WTC11 (cell line): ENCODE measurements around the gene B3GAT2. TPM values are rescaled to one million over a fixed set of nuclear protein-coding genes. Genes with fewer than 3 reads are reported as not detected.

Source experiments
- ATAC-seq: fragments of 200-7000 bp; cut with Tn5 transposase; 2 replicates; pipeline ENCODE4 v1.10.0; 2021; ENCODE audit warnings: mild to moderate bottlenecking, moderate library complexity
- CTCF ChIA-PET: fragments of 300-600 bp; sonication (Branson Sonifier 250); formaldehyde crosslinking; loops from one replicate; lab custom pipeline; 2021; ENCODE audit warnings: antibody characterized with exemption; lab: Charles Lee
- POLR2A ChIA-PET: fragments of 350-600 bp; sonication (Branson Sonifier 250); formaldehyde crosslinking; loops from one replicate; lab custom pipeline; 2021; ENCODE audit warnings: antibody characterized with exemption; lab: Charles Lee
- DNase-seq: peaks from one replicate; pipeline ENCODE4 v3.0.0; 2021; ENCODE audit warnings: low spot score
- H3K27ac Mint-ChIP-seq: 2 replicates; pipeline ENCODE4 v1.8.0; 2021; ENCODE audit warnings: mixed read lengths
- H3K27me3 Mint-ChIP-seq: 2 replicates; pipeline ENCODE4 v1.8.0; 2021; ENCODE audit warnings: low read depth, mild to moderate bottlenecking, moderate library complexity, mixed read lengths
- H3K36me3 Mint-ChIP-seq: 2 replicates; pipeline ENCODE4 v1.8.0; 2021; ENCODE audit warnings: mixed read lengths
- H3K4me1 Mint-ChIP-seq: 2 replicates; pipeline ENCODE4 v1.8.0; 2022; ENCODE audit warnings: mixed read lengths
- H3K4me3 Mint-ChIP-seq: 2 replicates; pipeline ENCODE4 v1.8.0; 2021; ENCODE audit warnings: mild to moderate bottlenecking, moderate library complexity, mixed read lengths
- H3K9me3 Mint-ChIP-seq: 2 replicates; pipeline ENCODE4 v1.8.0; 2021; ENCODE audit warnings: mixed read lengths
- CDX4 ChIP-seq: fragments of 250-450 bp; sonication (Bioruptor Pico); IDR thresholded peaks from 2 replicates; pipeline ENCODE4 v1.9.0; 2021; ENCODE audit warnings: moderate library complexity, mild to moderate bottlenecking, inconsistent platforms, borderline replicate concordance
- CREM ChIP-seq: sonication (generic); formaldehyde crosslinking; IDR thresholded peaks from 2 replicates; pipeline ENCODE4 v1.8.1; 2022; ENCODE audit warnings: mild to moderate bottlenecking, missing genetic modification reagents, moderate library complexity
- E2F4 ChIP-seq: sonication (generic); formaldehyde crosslinking; IDR thresholded peaks from 2 replicates; pipeline ENCODE4 v1.8.1; 2022; ENCODE audit warnings: low read depth, mild to moderate bottlenecking, moderate library complexity, missing genetic modification reagents, borderline replicate concordance
- ESRRA ChIP-seq: sonication (generic); formaldehyde crosslinking; IDR thresholded peaks from 2 replicates; pipeline ENCODE4 v1.8.1; 2022; ENCODE audit warnings: mild to moderate bottlenecking, missing genetic modification reagents, borderline replicate concordance
- FOXK1 ChIP-seq: sonication (generic); formaldehyde crosslinking; IDR thresholded peaks from 2 replicates; pipeline ENCODE4 v1.8.0; 2022; ENCODE audit warnings: mild to moderate bottlenecking, moderate library complexity, missing genetic modification reagents
- FOXP1 ChIP-seq: sonication (generic); formaldehyde crosslinking; IDR thresholded peaks from 2 replicates; pipeline ENCODE4 v1.8.0; 2022; ENCODE audit warnings: missing genetic modification reagents, mild to moderate bottlenecking, moderate library complexity, borderline replicate concordance
- GTF2I ChIP-seq: fragments of 250-450 bp; sonication (Bioruptor Pico); conservative IDR thresholded peaks from 2 replicates; pipeline ENCODE4 v1.4.0; 2021; ENCODE audit warnings: mild to moderate bottlenecking
- NFE2L1 ChIP-seq: sonication (generic); formaldehyde crosslinking; IDR thresholded peaks from 2 replicates; pipeline ENCODE4 v1.8.1; 2023; ENCODE audit warnings: missing genetic modification reagents
- OVOL2 ChIP-seq: fragments of 250-450 bp; sonication (Bioruptor Pico); IDR thresholded peaks from 2 replicates; pipeline ENCODE4 v1.9.0; 2021; ENCODE audit warnings: mild to moderate bottlenecking, borderline replicate concordance
- PRDM15 ChIP-seq: sonication (generic); formaldehyde crosslinking; IDR thresholded peaks from 2 replicates; pipeline ENCODE4 v1.8.0; 2022; ENCODE audit warnings: missing genetic modification reagents
- RORB ChIP-seq: fragments of 250-450 bp; sonication (Bioruptor Pico); IDR thresholded peaks from 2 replicates; pipeline ENCODE4 v1.9.0; 2021; ENCODE audit warnings: mild to moderate bottlenecking
- SMAD3 ChIP-seq: sonication (generic); formaldehyde crosslinking; IDR thresholded peaks from 2 replicates; pipeline ENCODE4 v1.8.0; 2022; ENCODE audit warnings: missing genetic modification reagents, mild to moderate bottlenecking, borderline replicate concordance
- TCF7 ChIP-seq: sonication (generic); formaldehyde crosslinking; IDR thresholded peaks from 2 replicates; pipeline ENCODE4 v1.8.0; 2022; ENCODE audit warnings: mild to moderate bottlenecking, low read depth, missing genetic modification reagents, moderate library complexity
- TEAD1 ChIP-seq: sonication (generic); formaldehyde crosslinking; IDR thresholded peaks from 2 replicates; pipeline ENCODE4 v1.8.0; 2022; ENCODE audit warnings: mild to moderate bottlenecking, missing genetic modification reagents
- TP53 ChIP-seq: sonication (generic); formaldehyde crosslinking; IDR thresholded peaks from 2 replicates; pipeline ENCODE4 v1.8.1; 2023; ENCODE audit warnings: mild to moderate bottlenecking, missing genetic modification reagents
- ZNF121 ChIP-seq: sonication (generic); formaldehyde crosslinking; IDR thresholded peaks from 2 replicates; pipeline ENCODE4 v1.8.0; 2023; ENCODE audit warnings: missing genetic modification reagents
- ZNF219 ChIP-seq: sonication (generic); formaldehyde crosslinking; IDR thresholded peaks from 2 replicates; pipeline ENCODE4 v1.8.0; 2023; ENCODE audit warnings: missing genetic modification reagents, mild to moderate bottlenecking, borderline replicate concordance
- ZNF232 ChIP-seq: sonication (generic); formaldehyde crosslinking; IDR thresholded peaks from 2 replicates; pipeline ENCODE4 v1.8.0; 2022; ENCODE audit warnings: mild to moderate bottlenecking, missing genetic modification reagents
- ZNF263 ChIP-seq: sonication (generic); formaldehyde crosslinking; IDR thresholded peaks from 2 replicates; pipeline ENCODE4 v1.8.1; 2022; ENCODE audit warnings: low read depth, mild to moderate bottlenecking, moderate library complexity, missing genetic modification reagents
- ZNF281 ChIP-seq: sonication (generic); formaldehyde crosslinking; IDR thresholded peaks from 2 replicates; pipeline ENCODE4 v1.8.0; 2023; ENCODE audit warnings: mild to moderate bottlenecking, missing genetic modification reagents
- ZNF423 ChIP-seq: fragments of 250-450 bp; sonication (Bioruptor Pico); IDR thresholded peaks from 2 replicates; pipeline ENCODE4 v2.1.2; 2022; ENCODE audit warnings: mild to moderate bottlenecking, moderate library complexity
- total RNA-seq: library from RNA; stranded (reverse); gene quantifications from 3 replicates; pipeline ENCODE4 v1.2.3, GENCODE V29; 2021
- TF ChIP-seq, protein P1 (sequence below): fragments of 250-450 bp; sonication (Bioruptor Pico); IDR thresholded peaks from 2 replicates; pipeline ENCODE4 v1.8.0; 2021; ENCODE audit warnings: mild to moderate bottlenecking
- TF ChIP-seq, protein P2 (sequence below): fragments of 250-450 bp; sonication (Bioruptor Pico); IDR thresholded peaks from 2 replicates; pipeline ENCODE4 v1.9.0; 2021; ENCODE audit warnings: mild to moderate bottlenecking
- TF ChIP-seq, protein P3 (sequence below): sonication (generic); formaldehyde crosslinking; IDR thresholded peaks from 2 replicates; pipeline ENCODE4 v1.8.1; 2023; ENCODE audit warnings: mild to moderate bottlenecking, missing genetic modification reagents

Gene B3GAT2
- total RNA-seq, 1 experiment from 2014 or later = 0.70 TPM

GRCh38 chr6:70996106-70996505 is 39.2 kb upstream of the B3GAT2 start (continued):
- TF ChIP-seq, protein P1, sequence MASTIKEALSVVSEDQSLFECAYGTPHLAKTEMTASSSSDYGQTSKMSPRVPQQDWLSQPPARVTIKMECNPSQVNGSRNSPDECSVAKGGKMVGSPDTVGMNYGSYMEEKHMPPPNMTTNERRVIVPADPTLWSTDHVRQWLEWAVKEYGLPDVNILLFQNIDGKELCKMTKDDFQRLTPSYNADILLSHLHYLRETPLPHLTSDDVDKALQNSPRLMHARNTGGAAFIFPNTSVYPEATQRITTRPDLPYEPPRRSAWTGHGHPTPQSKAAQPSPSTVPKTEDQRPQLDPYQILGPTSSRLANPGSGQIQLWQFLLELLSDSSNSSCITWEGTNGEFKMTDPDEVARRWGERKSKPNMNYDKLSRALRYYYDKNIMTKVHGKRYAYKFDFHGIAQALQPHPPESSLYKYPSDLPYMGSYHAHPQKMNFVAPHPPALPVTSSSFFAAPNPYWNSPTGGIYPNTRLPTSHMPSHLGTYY (CRISPR knock-in tag) = no peak
- TF ChIP-seq ZNF232 (no peak), ZNF281 (CRISPR knock-in tag) (no peak), CDX4 (CRISPR knock-in tag) (no peak), RORB (CRISPR knock-in tag) (no peak), TCF7 (CRISPR knock-in tag) (no peak)

DNA sequence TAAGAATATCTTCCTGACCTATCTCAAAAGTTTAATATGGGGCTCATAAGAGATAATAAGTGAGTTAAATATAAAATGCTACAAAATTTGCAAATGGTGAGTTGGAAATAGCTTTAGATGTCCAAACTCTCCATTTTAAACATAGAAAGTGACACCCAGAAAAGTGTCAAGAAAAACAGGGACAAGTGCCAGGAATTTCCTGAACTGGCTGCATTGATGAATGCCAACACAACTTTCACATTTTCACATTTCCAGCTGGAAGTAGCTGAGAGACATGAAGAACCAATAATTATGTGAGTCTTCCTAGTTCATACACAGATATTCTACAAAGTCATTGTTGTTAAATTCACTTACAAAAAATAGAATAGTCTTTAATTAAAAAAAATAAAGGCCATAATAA is 38.6 kb upstream of the B3GAT2 start:
- no peaks in the 10 kb centered on the region for H3K27me3 Mint-ChIP-seq
- no peak for ATAC-seq
- no peak overlapping the region for H3K4me3 Mint-ChIP-seq

GRCh38 chr6:70991253-70991652 is 34.4 kb upstream of the B3GAT2 start:
- ChIA-PET POLR2A (no interaction called here), CTCF (no interaction called here)
- Mint-ChIP-seq H3K36me3 (0 out of 2 replicates have a peak, but pooled peaks cover 3% of the 10 kb centered on the region), H3K4me1 (no peaks in the 10 kb centered on the region), H3K4me3 (no peak overlapping the region), H3K27ac (no peak overlapping the region), H3K9me3 (peaks cover 18% of the 10 kb centered on the region), H3K27me3 (no peaks in the 10 kb centered on the region)
- TF ChIP-seq ESRRA (CRISPR knock-in tag) = no peak
- no peak for TF ChIP-seq ZNF121 (CRISPR knock-in tag)
- TF ChIP-seq FOXP1 (CRISPR knock-in tag) = no peak
- TF ChIP-seq CREM (CRISPR knock-in tag) = no peak
- no peak for TF ChIP-seq FOXK1 (CRISPR knock-in tag)
- no peak for TF ChIP-seq E2F4 (CRISPR knock-in tag)
- TF ChIP-seq ZNF423 (CRISPR knock-in tag) = no peak
- no peak for TF ChIP-seq PRDM15
- TF ChIP-seq NFE2L1 = no peak
- no peak for TF ChIP-seq SMAD3 (CRISPR knock-in tag)
- no peak for TF ChIP-seq OVOL2 (CRISPR knock-in tag)
- DNase-seq (no peak), ATAC-seq (no peak)

More for the DNA sequence above, 38.6 kb upstream of the B3GAT2 start:
- no peak for DNase-seq
- Mint-ChIP-seq H3K27ac (no peak overlapping the region), H3K36me3 (0 out of 2 replicates have a peak, but pooled peaks cover 3% of the 10 kb centered on the region), H3K9me3 (peaks cover 21% of the 10 kb centered on the region), H3K4me1 (peaks cover 16% of the 10 kb centered on the region)
- CTCF ChIA-PET = no interaction called here
- TF ChIP-seq, protein P2, sequence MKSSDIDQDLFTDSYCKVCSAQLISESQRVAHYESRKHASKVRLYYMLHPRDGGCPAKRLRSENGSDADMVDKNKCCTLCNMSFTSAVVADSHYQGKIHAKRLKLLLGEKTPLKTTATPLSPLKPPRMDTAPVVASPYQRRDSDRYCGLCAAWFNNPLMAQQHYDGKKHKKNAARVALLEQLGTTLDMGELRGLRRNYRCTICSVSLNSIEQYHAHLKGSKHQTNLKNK (CRISPR knock-in tag) = no peak
- TF ChIP-seq NFE2L1 (no peak), ZNF219 (CRISPR knock-in tag) (no peak), ZNF263 (CRISPR knock-in tag) (no peak), ZNF232 (no peak), TEAD1 (CRISPR knock-in tag) (no peak), GTF2I (no peak), TP53 (CRISPR knock-in tag) (no peak)
- TF ChIP-seq, protein P3, sequence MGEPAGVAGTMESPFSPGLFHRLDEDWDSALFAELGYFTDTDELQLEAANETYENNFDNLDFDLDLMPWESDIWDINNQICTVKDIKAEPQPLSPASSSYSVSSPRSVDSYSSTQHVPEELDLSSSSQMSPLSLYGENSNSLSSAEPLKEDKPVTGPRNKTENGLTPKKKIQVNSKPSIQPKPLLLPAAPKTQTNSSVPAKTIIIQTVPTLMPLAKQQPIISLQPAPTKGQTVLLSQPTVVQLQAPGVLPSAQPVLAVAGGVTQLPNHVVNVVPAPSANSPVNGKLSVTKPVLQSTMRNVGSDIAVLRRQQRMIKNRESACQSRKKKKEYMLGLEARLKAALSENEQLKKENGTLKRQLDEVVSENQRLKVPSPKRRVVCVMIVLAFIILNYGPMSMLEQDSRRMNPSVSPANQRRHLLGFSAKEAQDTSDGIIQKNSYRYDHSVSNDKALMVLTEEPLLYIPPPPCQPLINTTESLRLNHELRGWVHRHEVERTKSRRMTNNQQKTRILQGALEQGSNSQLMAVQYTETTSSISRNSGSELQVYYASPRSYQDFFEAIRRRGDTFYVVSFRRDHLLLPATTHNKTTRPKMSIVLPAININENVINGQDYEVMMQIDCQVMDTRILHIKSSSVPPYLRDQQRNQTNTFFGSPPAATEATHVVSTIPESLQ = no peak
- POLR2A ChIA-PET = no interaction called here
